HL-60 (cell line): Measurements from ENCODE around the gene SLC4A5.

Source experiments
- DNase-seq, 2 experiments: peaks; one replicate each; pipeline ENCODE4 v3.0.0-alpha.2; 2010 to 2020; ENCODE audit warnings: low read depth in 1 of 2, low spot score in 1 of 2
- H3K27ac ChIP-seq: fragments of 250-450 bp; sonication (Bioruptor Pico); replicated peaks from 2 replicates; pipeline ENCODE4 v1.5.1; 2020; ENCODE audit warnings: mild to moderate bottlenecking, moderate library complexity
- H3K27me3 ChIP-seq: fragments of 250-450 bp; sonication (Bioruptor Pico); 2 replicates; pipeline ENCODE4 v1.5.1; 2021; ENCODE audit warnings: mild to moderate bottlenecking, moderate library complexity; ENCODE audit not compliant: insufficient read depth, poor library complexity, severe bottlenecking
- H3K4me3 ChIP-seq: replicated peaks from 2 replicates; pipeline ENCODE4 v1.5.1; 2011; ENCODE audit warnings: mild to moderate bottlenecking, control low read depth, low read length; ENCODE audit not compliant: insufficient read depth
- CTCF ChIP-seq: IDR thresholded peaks from one replicate; pipeline ENCODE4 v1.5.1; 2011; ENCODE audit warnings: low read length, control low read depth, inconsistent platforms; ENCODE audit not compliant: insufficient read depth
- GABPA ChIP-seq: IDR thresholded peaks from 2 replicates; pipeline ENCODE4 v1.6.1; 2012; ENCODE audit warnings: low read depth
- POLR2AphosphoS5 ChIP-seq: IDR thresholded peaks from 2 replicates; pipeline ENCODE4 v1.6.1; 2012; ENCODE audit warnings: low read depth
- REST ChIP-seq: IDR thresholded peaks from 2 replicates; pipeline ENCODE4 v1.6.1; 2012; ENCODE audit warnings: low read depth; ENCODE audit not compliant: insufficient replicate concordance
- SPI1 ChIP-seq: IDR thresholded peaks from 2 replicates; pipeline ENCODE4 v1.6.1; 2012; ENCODE audit warnings: low read depth, mild to moderate bottlenecking, borderline replicate concordance

Gene SLC4A5

GRCh38 chr2:74275228-74275627 lies 68.0 kb downstream of the SLC4A5 start:
- TF ChIP-seq SPI1 (no peak), REST (no peak), POLR2AphosphoS5 (no peak), CTCF (no peak), GABPA (no peak)

GRCh38 chr2:74269667-74270066 lies 73.5 kb downstream of the SLC4A5 start:
- TF ChIP-seq GABPA: no peak
- TF ChIP-seq SPI1: no peak
- TF ChIP-seq CTCF: no peak
- no peak for TF ChIP-seq POLR2AphosphoS5
- TF ChIP-seq REST: no peak
- Histone ChIP-seq H3K27me3 (no peaks in the 10 kb centered on the region), H3K27ac (no peak overlapping the region), H3K4me3 (no peak overlapping the region)
- no peak for DNase-seq

More at GRCh38 chr2:74275228-74275627, 68.0 kb downstream of the SLC4A5 start:
- Histone ChIP-seq H3K27me3 (peaks cover 9% of the 10 kb centered on the region), H3K4me3 (no peak overlapping the region), H3K27ac (no peak overlapping the region)
- no peak for DNase-seq

- Histone ChIP-seq H3K4me3 (no peak overlapping the region), H3K27ac (no peak overlapping the region), H3K27me3 (no peaks in the 10 kb centered on the region)
- TF ChIP-seq POLR2AphosphoS5 (no peak), REST (no peak), CTCF (no peak), GABPA (no peak), SPI1 (no peak)
- DNase-seq: no peak
Observed at GRCh38 chr2:74267068-74267467, 76.1 kb downstream of the SLC4A5 start.
